HG03060 (cell line): ENCODE measurements around the gene WSCD2.

Source experiments
- ATAC-seq: cut with Tn5 transposase; IDR thresholded peaks from one replicate; pipeline ENCODE4 v1.9.1; 2021; ENCODE audit warnings: low read depth, moderate number of reproducible peaks; ENCODE audit not compliant: unreplicated experiment

WSCD2 gene

GRCh38 chr12:108126212-108126611 is 2.9 kb upstream of the WSCD2 start:
- ATAC-seq, result no peak

GRCh38 chr12:108126990-108127501 is 2.0 kb upstream of the WSCD2 start:
- no peak for ATAC-seq

- ATAC-seq, result no peak
These were observed 1.4 kb upstream of the WSCD2 start for GRCh38 chr12:108127654-108128053.

GRCh38 chr12:108128221-108129016 is 669 bp upstream of the WSCD2 start:
- no peak for ATAC-seq

- ATAC-seq, result no peak
These were observed 1.9 kb downstream of the WSCD2 start for GRCh38 chr12:108131035-108131434.

GRCh38 chr12:108131657-108132126 is 2.6 kb downstream of the WSCD2 start:
- no peak for ATAC-seq

GRCh38 chr12:108133482-108133881 is 4.4 kb downstream of the WSCD2 start:
- ATAC-seq, result no peak

- ATAC-seq, result no peak
These were observed 5.7 kb downstream of the WSCD2 start for GRCh38 chr12:108134744-108135143.

- no peak for ATAC-seq
These were observed 6.5 kb downstream of the WSCD2 start for GRCh38 chr12:108135627-108136026.

- no peak for ATAC-seq
These were observed 7.6 kb downstream of the WSCD2 start for GRCh38 chr12:108136697-108137096.

- no peak for ATAC-seq
These were observed 10.4 kb downstream of the WSCD2 start for GRCh38 chr12:108139454-108139853.

- no peak for ATAC-seq
These were observed 11.4 kb downstream of the WSCD2 start for GRCh38 chr12:108140501-108140900.

GRCh38 chr12:108141600-108142130 is 12.6 kb downstream of the WSCD2 start:
- no peak for ATAC-seq

- ATAC-seq, result no peak
These were observed 14.1 kb downstream of the WSCD2 start for GRCh38 chr12:108143144-108143543.

GRCh38 chr12:108144080-108144479 is 15.0 kb downstream of the WSCD2 start:
- no peak for ATAC-seq

GRCh38 chr12:108145011-108145410 is 15.9 kb downstream of the WSCD2 start:
- ATAC-seq, result no peak

GRCh38 chr12:108146035-108146893 is 17.2 kb downstream of the WSCD2 start:
- no peak for ATAC-seq

- no peak for ATAC-seq
These were observed 18.2 kb downstream of the WSCD2 start for GRCh38 chr12:108147279-108147678.

GRCh38 chr12:108148521-108149074 is 19.5 kb downstream of the WSCD2 start:
- no peak for ATAC-seq

GRCh38 chr12:108150436-108150835 is 21.3 kb downstream of the WSCD2 start:
- ATAC-seq, result no peak
